SW480 (cell line): Measurements from ENCODE around the gene STAT5B.
A peak's percentile ranks its signal among the peaks of the same experiment; 100 is the strongest.
"Not testable (repeated sequence)": the region's sequence is repeated elsewhere in the genome, so short reads cannot be mapped to it uniquely, and the experiment has no call there.

Source experiments
- DNase-seq: peaks from one replicate; pipeline ENCODE4 v3.0.0-alpha.2; 2016; ENCODE audit warnings: low spot score

The STAT5B gene

DNA sequence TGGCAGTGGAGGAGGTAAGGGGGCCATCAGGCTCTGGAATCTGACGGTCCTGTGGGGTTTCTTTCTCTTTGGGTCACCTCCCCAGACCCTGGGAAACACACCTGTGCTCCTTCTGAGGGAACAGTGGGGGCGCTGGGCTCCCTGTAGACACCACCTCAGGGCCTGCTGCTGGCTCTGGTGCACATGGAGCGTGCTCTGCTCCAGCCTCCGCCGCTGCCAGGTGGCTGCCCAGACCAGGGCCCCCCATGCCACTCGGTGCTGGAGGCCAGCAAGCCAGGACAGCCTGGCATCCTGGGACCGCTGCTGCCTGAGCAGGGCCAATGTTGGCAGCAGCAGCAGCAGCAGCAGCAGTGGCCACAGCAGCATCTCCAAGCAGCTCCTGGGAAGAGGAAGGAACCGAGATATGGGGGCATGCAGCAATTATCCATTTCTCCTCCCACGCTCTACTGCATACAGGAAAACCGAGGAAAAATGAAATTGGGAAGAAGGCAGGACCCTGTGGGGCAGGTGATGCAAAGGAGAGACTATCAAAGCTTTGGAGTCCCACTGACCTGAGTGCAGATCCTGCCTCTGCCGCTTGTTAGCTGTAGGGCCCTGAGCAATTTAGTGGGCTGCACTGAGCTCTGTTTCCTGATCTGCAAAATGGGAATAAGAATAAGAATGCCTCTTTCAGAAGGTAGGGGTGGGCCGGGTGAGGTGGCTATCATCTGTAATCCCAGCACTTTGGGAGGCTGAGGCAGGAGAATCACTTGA lies 82.8 kb downstream of the STAT5B start:
- DNase-seq: no peak

DNA sequence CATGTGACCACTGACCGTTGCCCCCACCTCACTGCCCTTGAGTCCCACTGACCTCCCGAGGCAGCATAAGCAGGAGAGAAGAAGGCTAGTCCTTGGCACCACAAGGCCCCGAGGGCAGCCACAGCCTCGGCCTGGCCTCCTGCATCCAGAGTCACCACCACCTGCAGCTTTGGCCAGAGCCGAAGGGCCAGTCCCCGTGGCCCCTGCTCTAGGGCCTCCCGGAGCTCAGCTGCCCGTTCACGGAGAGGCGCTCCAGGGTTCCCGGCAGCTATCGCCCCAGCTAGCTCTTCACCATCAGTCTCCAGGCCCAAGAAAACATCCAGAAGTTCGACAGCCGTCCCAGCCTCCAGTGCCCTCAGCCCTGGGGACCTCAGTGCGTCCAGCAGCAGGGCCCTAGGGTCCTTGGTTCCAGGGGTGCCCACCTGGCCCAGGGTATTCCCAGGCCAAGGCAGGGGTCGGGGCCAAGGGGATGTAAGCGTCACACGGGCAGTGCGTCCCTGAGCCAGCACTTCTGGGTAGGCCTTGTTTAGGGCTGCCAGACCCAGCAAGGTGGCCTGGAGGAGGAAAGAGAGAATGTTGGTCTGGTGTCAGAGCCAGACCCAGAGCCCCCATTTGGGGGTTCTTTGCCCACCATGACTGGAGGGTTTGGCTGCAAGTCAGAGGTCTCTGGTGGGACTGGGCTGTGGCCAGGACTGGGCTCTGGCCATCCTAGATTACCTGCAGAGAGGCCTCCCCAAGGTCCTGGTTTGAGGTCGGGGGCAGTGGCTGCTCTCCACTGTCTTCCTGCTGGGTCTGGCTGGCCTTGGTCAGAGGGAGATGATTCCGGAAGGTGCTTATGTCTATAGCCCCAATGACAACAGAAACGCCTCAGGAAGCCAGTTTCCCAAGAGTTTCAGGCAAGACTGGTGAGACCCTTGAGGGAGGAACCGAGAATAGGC lies 83.7 kb downstream of the STAT5B start:
- no peak for DNase-seq

- no peak for DNase-seq
Observed at GRCh38 chr17:42191275-42191608, 84.9 kb downstream of the STAT5B start.

DNA sequence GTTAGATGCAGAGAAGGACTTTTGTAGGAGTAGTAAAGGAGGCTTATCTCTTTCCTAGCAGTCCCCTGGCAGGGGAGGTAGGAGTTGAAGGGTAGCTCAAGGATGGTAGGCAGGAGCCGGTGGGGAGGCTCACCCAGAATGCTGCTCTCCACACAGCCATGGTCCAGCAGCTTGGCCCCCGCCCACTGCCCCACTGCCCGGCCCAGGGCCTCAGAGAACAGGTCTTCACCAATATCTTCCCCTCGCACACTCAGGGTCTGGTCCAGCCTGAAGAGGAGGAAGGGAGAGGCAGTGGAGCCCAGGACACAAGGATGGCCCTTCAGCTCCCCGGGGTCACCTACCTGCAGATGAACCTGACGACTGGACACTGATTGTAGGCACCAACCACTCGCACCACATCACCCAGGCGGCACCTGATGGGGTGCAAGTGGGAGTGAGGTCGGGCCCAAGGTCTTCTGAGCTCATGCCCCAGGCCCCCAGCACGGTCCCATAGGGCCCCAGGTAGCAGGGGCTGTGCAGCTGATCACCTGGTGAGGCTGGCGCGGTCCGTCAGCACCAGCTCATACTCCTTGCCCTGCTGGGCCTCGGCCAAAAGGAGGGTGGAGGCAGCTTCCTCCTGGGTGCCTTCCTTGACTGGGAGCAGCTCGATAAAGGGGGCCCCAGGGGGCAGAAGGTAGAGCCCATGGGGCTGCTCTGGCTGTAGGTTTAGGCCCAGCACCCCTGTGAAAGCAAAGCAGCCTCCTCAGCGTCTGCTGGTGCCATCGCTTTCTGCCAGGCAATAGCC lies 85.5 kb downstream of the STAT5B start:
- no peak for DNase-seq

- no peak for DNase-seq
Observed at GRCh38 chr17:42189651-42189965, 86.6 kb downstream of the STAT5B start.

GRCh38 chr17:42188749-42189650 lies 87.2 kb downstream of the STAT5B start:
- no peak for DNase-seq

- no peak for DNase-seq
Observed at GRCh38 chr17:42187833-42188232, 88.4 kb downstream of the STAT5B start.

- DNase-seq: not testable (repeated sequence)
Observed at GRCh38 chr17:42186191-42186590, 90.0 kb downstream of the STAT5B start.

- no peak for DNase-seq
Observed at GRCh38 chr17:42185621-42185930, 90.6 kb downstream of the STAT5B start.

DNA sequence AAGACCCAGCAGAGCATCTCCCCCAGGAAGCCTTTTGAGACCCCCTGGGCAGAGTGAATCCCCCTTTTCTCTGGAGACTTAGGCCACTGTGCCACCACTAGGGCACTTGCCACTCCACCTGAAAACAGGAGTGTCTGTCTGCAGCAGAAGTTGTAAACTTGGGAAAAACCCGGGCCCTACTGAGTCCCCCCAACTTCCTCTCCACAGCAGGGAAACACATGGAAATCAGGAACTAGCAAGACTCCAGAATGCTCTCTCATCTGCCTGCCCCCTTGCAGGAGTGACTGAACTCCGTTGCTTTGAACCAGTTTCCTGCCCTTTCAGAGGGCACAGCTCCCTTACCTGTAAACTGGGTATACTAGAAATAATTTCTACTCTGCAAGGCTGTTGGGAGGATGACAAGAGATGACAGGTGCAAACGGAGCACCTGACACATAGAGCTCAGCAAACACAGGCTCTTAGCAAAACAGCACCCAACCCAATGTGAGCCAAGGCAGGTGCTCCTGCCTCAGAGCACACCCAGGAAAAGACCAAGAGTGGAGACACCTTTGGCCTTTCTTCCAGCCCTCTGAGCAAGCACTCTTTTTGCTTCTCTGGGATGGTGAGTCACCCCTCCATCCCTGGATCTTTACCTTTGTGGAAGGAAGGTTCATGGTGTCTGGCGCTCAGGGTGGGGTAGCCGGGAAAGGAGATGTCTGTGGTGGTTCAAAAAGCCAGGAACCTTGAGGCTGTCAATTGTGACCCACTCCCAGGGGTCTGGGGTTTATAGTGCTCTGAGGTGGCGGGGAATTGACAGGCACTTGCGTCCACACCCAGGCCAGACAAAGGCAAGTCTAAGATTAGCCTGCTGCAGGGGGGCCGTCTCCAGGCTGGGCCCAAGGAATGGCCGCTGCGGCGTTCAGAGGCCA lies 91.2 kb downstream of the STAT5B start, which contains the start of gene HCRT:
Gene HCRT, minus strand, starts transcription at position 740 of the 908 bp plus-strand sequence. Its CDS starts 87 bp downstream, at position 653.
- no peak for DNase-seq

DNA sequence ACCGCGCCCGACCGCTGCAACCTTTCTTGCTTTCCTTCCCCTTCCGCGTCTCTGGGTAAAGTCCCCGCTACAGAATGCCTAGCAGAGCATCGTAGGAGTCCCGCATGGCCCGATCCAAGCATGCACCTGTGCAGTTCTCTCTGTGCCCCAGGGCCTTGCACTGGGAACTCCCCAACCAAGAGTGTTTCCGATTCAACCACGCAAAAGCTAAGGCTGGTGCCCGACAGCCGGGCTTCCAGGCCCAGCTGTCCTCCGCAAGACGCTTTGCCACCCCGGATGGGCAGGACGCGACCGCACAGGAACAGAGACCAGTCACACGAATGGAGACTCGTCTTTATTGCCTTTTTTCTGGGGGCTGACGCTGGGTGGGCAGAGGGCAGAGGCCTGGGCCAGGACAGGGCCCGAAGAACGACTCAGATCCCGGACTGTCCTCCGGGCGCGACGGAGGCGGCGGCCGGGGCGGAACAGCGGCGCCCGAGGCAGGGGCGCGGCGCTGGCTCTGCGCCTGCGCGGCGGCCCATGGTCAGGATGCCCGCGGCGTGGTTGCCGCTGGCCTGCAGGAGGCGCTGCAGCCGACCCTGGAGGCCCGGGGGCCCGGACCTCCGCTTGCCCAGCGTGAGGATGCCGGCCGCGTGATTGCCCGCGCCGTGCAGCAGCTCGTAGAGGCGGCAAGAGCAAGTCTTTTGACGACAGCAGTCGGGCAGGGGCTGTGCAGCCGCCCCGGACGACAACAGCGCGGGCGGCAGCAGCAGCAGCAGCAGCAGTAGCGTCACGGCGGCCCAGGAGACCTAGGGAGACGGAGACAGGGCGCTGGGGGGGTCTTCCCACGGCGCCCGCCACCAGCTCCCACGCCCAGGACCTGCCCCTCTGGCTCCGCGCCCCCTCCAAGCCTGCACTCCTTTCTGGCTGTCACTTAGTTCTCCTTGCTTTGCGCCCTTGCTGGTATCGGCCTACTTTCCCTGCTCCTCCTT lies 92.2 kb downstream of the STAT5B start:
- DNase-seq: peak; percentile 54

DNA sequence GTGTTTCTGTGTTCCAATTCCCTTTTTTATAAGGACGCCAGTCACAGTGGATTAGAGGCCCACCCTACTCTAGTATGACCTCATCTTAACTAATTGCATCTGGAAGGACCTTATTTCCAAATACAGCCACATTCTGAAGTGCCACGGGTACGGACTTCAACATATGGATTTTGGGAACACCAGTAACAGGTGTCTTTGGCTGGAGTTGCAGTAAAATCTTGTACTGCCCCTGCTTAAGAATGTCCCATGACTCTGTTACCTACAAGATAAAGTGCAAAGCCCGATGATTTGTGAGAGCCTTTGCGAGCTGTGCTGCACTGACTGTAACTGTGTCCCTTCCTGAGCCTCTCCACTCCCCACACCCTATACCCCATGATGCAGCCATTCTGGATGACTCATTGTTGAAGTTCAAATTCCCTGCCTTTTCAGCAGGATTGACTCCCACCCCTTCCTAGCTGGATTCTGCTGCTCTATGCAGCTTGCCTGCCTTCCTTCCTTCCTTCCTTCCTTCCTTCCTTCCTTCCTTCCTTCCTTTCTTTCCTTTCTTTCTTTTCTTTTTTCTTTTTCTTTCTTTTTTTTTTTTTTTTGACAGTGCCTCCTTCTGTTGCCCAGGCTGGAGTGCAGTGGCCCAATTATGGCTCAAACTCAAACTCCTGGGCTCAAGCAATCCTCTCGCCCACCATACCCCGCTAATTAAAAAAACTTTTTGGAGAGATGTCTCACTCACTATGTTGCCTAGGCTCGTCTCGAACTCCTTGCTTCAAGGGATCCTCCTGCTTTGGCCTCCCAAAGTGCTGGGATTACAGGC lies 93.1 kb downstream of the STAT5B start:
- peak; percentile 45 for DNase-seq

DNA sequence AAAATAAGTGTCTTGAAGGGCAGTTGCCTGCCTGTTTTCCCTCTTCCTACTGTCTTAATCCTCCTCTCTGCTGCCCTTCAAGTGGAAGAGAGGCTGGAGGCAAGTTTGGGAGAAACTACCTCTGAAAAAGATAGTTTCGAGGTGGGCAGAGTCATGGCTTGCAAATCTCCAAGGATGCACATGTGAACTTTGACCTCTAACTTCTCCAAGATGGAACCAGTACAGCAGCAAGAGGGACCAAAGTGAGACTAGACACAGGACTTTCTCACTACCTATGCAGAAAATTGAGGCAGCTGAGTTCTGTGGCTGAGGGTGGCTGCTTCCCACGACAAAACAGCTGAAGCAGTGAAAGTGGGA lies 94.4 kb downstream of the STAT5B start:
- DNase-seq: no peak

DNA sequence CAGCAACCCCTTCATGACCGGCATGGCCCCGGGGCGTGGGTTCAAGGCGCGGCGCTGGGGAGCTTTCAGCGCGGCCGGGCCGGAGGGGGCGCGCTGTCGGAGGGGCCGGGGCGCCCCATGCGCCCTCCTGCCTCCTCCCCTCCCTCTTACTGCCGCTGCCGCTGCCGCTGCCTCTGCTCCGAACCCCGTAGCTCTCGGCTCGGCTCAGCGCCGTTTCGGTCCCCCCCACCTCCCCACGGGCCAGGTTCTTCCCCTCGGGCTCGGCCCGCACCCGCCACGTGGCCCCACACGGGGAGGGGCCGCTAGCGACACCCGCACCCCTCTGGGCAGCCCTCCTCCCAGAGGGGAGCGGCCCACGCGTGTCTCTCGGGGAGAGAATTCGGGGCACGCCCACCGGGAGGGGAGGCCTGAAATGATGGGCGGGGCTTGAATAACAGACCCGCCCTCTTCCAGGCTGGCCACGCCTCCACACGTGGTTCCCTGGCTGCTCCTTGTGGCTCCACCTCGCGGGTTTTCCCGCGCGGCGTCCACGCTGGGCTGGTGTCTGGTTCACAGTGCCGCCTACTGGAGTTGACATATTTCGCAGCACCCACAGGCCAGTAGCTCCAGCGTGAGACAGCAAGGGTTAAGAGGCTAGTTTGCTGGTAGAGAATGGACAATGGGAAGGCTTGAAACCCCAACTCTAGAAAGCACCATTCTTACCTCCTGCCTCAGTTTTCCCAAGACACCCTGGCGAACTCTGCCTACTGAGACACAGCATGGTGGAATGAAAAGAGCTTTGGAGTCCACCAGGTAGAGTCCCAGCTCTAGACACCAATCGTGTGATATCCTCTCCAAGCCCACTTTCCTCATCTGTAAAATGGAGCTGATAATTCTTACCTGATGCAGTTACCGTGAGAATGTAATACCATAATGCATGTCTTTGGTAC lies 95.0 kb downstream of the STAT5B start, which contains the start of gene KCNH4:
Gene KCNH4, minus strand, starts transcription at position 221 of the 929 bp plus-strand sequence. Its CDS starts 197 bp downstream, at position 24.
- DNase-seq: peak; percentile 81

DNA sequence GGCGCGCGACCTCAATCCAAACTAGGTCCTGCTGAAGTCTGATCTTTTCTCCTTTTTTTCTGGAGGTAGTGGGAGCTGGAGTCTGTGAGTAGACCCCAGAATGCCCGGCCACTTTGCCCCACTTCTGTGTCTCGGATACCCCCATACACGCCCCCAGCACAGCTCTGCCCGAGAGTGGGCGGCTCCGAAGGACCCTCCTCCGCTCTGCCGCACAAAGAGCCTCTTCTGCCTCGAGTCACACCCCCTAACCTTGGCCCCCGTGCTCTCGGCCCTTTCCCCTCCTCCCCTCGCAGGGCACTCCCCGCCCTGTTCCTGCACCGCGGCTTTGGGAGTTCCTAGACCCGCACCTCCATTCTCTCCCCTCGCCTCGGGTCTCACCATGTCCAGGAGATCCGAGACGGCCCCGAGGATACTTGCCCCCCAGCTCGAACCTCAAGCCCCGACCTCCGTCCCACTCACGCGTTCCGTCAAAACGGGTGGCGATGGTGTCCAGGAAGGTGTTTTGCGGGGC lies 95.7 kb downstream of the STAT5B start:
- DNase-seq: no peak

DNA sequence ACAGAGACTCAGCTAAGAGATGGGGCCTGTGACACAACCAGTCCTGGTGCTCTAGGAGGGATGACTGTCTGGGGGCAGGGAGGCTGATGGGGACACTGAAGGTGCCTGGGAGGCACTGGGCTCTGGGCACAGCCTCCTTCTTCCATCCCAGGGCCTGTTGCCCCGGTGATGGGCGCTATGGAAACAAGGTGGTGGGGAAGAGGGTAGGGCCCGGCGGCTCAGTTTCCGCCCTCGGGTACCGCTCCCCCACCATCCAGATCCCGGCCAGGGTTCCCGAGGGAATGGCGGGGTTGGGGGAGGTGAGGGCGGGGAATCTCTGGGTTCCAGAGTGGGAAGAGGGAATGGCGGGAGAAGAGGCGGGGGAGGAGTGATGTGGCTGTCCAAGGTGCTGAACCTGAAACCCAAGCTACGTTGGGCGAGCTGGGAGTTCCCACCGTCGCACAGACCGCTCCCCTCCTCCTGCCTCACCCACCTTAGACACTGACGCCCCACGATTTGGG lies 96.2 kb downstream of the STAT5B start:
- DNase-seq: no peak

DNA sequence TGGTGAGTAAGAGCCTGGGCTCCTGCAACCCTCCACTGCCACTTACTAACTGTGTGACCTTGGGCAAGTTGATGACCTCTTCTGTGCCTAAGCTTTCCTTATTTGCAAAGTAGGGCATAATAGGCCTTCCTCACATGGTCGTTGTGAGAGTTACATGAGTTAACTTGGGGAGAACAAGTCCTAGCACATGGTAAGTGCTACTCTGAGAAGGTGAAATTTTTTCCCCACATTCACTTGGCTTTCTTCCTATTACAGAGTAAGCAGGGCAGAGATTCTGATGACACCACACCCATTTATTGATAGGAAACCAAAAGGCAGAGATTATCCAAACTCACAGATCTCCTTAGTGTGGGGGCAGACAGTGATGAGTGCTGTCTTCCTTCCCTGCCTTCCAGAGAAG lies 96.9 kb downstream of the STAT5B start:
- DNase-seq: no peak
